CD4-positive, CD25-positive, alpha-beta regulatory T cell (primary cell): ENCODE measurements around the gene ACSF2. TPM values are rescaled to one million over a fixed set of nuclear protein-coding genes. Genes with fewer than 3 reads are reported as not detected.

ENCODE experiments used
- ATAC-seq, 2 donors: fragments of 150-1000 bp; cut with Tn5 transposase; one replicate each; pipeline ENCODE4 v1.10.0; 2021; ENCODE audit warnings: low read depth in 2 of 2, moderate number of reproducible peaks in 2 of 2, moderate library complexity in 1 of 2
- DNase-seq, 3 donors: peaks; one replicate each; pipeline versions ENCODE4 v3.0.0 to v3.0.0-alpha.2; 2012 to 2022; ENCODE audit warnings: mixed read lengths in 1 of 3
- H3K27ac ChIP-seq: one replicate; pipeline ENCODE4 v1.7.0; 2013; ENCODE audit warnings: mild to moderate bottlenecking, low read length; ENCODE audit not compliant: insufficient read depth, poor library complexity, severe bottlenecking
- H3K27me3 ChIP-seq: one replicate; pipeline ENCODE4 v1.7.0; 2013; ENCODE audit warnings: low read length; ENCODE audit not compliant: control insufficient read depth, insufficient read depth
- H3K36me3 ChIP-seq: one replicate; pipeline ENCODE4 v1.7.0; 2013; ENCODE audit warnings: mild to moderate bottlenecking, low read length, moderate library complexity; ENCODE audit not compliant: control insufficient read depth, insufficient read depth
- H3K4me1 ChIP-seq: 2 replicates; pipeline ENCODE4 v1.7.0; 2013; ENCODE audit warnings: mild to moderate bottlenecking, low read length; ENCODE audit not compliant: insufficient read depth, control insufficient read depth, poor library complexity, severe bottlenecking
- H3K4me3 ChIP-seq: one replicate; pipeline ENCODE4 v1.7.0; 2013; ENCODE audit warnings: low read depth, mild to moderate bottlenecking, low read length, moderate library complexity
- H3K9me3 ChIP-seq, 2 experiments: 1 replicate in 1 of 2; 2 replicates in 1 of 2; pipeline ENCODE4 v1.7.0; 2013; ENCODE audit warnings: low read length in 2 of 2, mild to moderate bottlenecking in 1 of 2, moderate library complexity in 1 of 2; ENCODE audit not compliant: control insufficient read depth in 2 of 2
- H3K27ac Mint-ChIP-seq, 3 donors: one replicate each; pipeline ENCODE4 v1.8.0; 2020 to 2022; ENCODE audit warnings: mild to moderate bottlenecking in 3 of 3, mixed read lengths in 3 of 3, moderate library complexity in 2 of 3
- H3K27me3 Mint-ChIP-seq: one replicate; pipeline ENCODE4 v1.8.0; 2022; ENCODE audit warnings: mild to moderate bottlenecking, mixed read lengths
- H3K36me3 Mint-ChIP-seq: one replicate; pipeline ENCODE4 v1.8.0; 2020; ENCODE audit warnings: mixed read lengths
- H3K4me1 Mint-ChIP-seq, 4 donors: one replicate each; pipeline ENCODE4 v1.8.0; 2020 to 2022; ENCODE audit warnings: mixed read lengths in 4 of 4, mild to moderate bottlenecking in 1 of 4
- H3K4me3 Mint-ChIP-seq, 4 donors: one replicate each; pipeline ENCODE4 v1.8.0; 2020 to 2022; ENCODE audit warnings: mild to moderate bottlenecking in 4 of 4, mixed read lengths in 4 of 4, moderate library complexity in 3 of 4
- H3K9me3 Mint-ChIP-seq, 7 donors: one replicate each; pipeline ENCODE4 v1.8.0; 2020 to 2022; ENCODE audit warnings: mixed read lengths in 7 of 7, mild to moderate bottlenecking in 3 of 7, moderate library complexity in 2 of 7
- polyA plus RNA-seq, 4 donors: library from polyadenylated mRNA; unstranded; fragments of 300-500 nt; fragmentation: Illumina TruSeq; gene quantifications; one replicate each; pipeline ENCODE4 v1.2.3, GENCODE V29; 2021
- total RNA-seq: library from RNA; stranded (reverse); gene quantifications from one replicate; pipeline ENCODE4 v1.2.3, GENCODE V29; 2022

ACSF2 gene
- total and polyA plus RNA-seq, 5 donors from 2014 or later, result 2.7 to 22.2 (median 4.0) TPM

DNA sequence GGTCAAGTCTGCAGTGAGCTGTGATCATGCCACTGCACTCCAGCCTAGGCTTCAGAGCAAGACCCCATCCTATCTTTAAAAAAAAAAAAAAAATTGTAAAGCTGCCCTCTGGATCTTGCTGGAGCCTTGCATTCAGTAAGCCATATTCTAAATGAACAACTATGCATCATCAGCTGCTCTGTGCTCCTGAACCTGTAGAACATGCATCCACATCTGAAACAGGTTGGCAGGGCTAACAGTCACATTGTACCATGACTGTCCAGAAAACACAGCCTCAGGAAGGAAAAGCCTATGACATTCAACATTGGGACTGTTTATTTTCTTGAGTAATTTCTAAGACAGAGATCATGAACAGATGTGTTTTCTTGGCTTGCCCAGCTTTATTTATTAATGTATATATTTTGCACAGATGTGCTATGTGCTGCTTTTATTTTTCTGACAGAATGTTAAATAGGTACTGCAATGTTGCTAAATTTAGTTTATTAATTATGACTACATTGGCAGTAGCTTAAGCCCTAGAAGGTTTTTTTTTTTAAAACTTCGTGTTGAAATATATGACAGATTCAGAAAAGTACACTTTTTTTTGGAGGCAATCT lies 19.8 kb downstream of the ACSF2 start:
- DNase-seq (no peak), ATAC-seq (no peak)
- H3K9me3 ChIP-seq, result no peaks in the 10 kb centered on the region
- Mint-ChIP-seq H3K27me3 (no peaks in the 10 kb centered on the region), H3K4me1 (peaks cover 0 to 5% (median 0%) of the 10 kb centered on the region in 4 donors), H3K4me3 (no peak overlapping the region), H3K36me3 (peaks cover 12% of the 10 kb centered on the region), H3K27ac (no peak overlapping the region), H3K9me3 (no peaks in the 10 kb centered on the region)
- H3K4me1 ChIP-seq, result no peaks in the 10 kb centered on the region
- no peaks in the 10 kb centered on the region for H3K27me3 ChIP-seq
- H3K36me3 ChIP-seq, result no peaks in the 10 kb centered on the region
- H3K4me3 ChIP-seq, result no peak overlapping the region
- H3K27ac ChIP-seq, result no peak overlapping the region

- DNase-seq (no peak), ATAC-seq (no peak)
- H3K36me3 ChIP-seq, result no peaks in the 10 kb centered on the region
- peaks cover 13% of the 10 kb centered on the region for H3K36me3 Mint-ChIP-seq
- H3K9me3 Mint-ChIP-seq, result no peaks in the 10 kb centered on the region
- H3K27me3 ChIP-seq, result no peaks in the 10 kb centered on the region
- H3K27ac ChIP-seq, result no peak overlapping the region
- H3K27ac Mint-ChIP-seq, result no peak overlapping the region
- peaks cover 0 to 5% (median 0%) of the 10 kb centered on the region in 4 donors for H3K4me1 Mint-ChIP-seq
- no peaks in the 10 kb centered on the region for H3K4me1 ChIP-seq
- no peaks in the 10 kb centered on the region for H3K27me3 Mint-ChIP-seq
- H3K4me3 Mint-ChIP-seq, result no peak overlapping the region
- no peak overlapping the region for H3K4me3 ChIP-seq
- no peaks in the 10 kb centered on the region for H3K9me3 ChIP-seq
These were observed 22.0 kb downstream of the ACSF2 start for GRCh38 chr17:50447870-50448595.

- DNase-seq, result no peak
- H3K4me3 ChIP-seq, result no peak overlapping the region
- ATAC-seq, result no peak
- H3K36me3 ChIP-seq, result no peaks in the 10 kb centered on the region
- H3K4me3 Mint-ChIP-seq, result no peak overlapping the region
- no peaks in the 10 kb centered on the region for H3K4me1 ChIP-seq
- no peak overlapping the region for H3K27ac ChIP-seq
- no peaks in the 10 kb centered on the region for H3K9me3 ChIP-seq
- no peaks in the 10 kb centered on the region for H3K9me3 Mint-ChIP-seq
- no peaks in the 10 kb centered on the region for H3K27me3 ChIP-seq
- peak overlapping the region in 1 of 3 donors; percentile 42 for H3K27ac Mint-ChIP-seq
- H3K36me3 Mint-ChIP-seq, result peaks cover 16% of the 10 kb centered on the region
- peaks cover 0 to 5% (median 0%) of the 10 kb centered on the region in 4 donors for H3K4me1 Mint-ChIP-seq
- H3K27me3 Mint-ChIP-seq, result no peaks in the 10 kb centered on the region
These were observed 22.6 kb downstream of the ACSF2 start for GRCh38 chr17:50448643-50449042.

DNA sequence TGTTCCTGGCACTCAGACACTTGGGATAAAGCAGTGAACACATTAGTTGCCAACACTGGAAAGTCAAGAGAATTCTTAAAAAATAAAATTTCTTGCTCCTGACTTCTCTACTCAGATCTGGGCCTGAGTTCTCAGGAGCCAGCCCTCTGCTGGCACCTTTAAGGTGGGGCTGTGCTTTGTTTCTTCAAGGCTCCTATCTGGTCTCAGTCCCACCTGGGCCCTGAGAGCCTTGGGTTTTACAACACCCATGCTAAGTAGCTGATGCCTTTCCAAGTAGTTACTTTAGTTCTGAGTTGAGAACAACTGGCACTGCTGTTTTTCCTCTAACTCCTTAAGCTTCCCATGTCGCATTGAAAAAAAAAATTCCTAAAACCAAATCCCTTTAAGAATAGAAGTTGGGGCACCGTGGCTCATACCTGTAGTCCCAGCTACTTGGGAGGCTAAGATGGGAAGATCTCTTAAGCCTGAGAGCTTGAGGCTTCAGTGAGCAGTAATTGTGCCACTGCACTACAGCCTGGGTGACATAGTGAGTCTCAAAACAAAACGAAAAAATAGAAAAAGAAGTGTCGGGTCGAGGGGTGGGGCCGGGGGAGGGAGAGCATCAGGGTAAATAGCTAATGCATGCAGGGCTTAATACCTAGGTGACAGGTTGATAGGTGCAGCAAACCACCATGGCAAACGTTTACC lies 26.1 kb downstream of the ACSF2 start:
- H3K4me1 Mint-ChIP-seq, result no peaks in the 10 kb centered on the region
- H3K27me3 ChIP-seq, result no peaks in the 10 kb centered on the region
- peaks cover 13% of the 10 kb centered on the region for H3K36me3 Mint-ChIP-seq
- H3K27ac ChIP-seq, result no peak overlapping the region
- H3K9me3 Mint-ChIP-seq, result no peaks in the 10 kb centered on the region
- H3K4me3 Mint-ChIP-seq, result no peak overlapping the region
- ATAC-seq (no peak), DNase-seq (no peak)
- H3K4me3 ChIP-seq, result no peak overlapping the region
- H3K9me3 ChIP-seq, result no peaks in the 10 kb centered on the region
- no peaks in the 10 kb centered on the region for H3K36me3 ChIP-seq
- no peaks in the 10 kb centered on the region for H3K4me1 ChIP-seq
- no peak overlapping the region for H3K27ac Mint-ChIP-seq
- H3K27me3 Mint-ChIP-seq, result no peaks in the 10 kb centered on the region

GRCh38 chr17:50452630-50453300 lies 26.7 kb downstream of the ACSF2 start:
- no peak overlapping the region for H3K4me3 ChIP-seq
- no peak overlapping the region for H3K27ac Mint-ChIP-seq
- peaks cover 13% of the 10 kb centered on the region for H3K36me3 Mint-ChIP-seq
- no peaks in the 10 kb centered on the region for H3K27me3 Mint-ChIP-seq
- no peaks in the 10 kb centered on the region for H3K36me3 ChIP-seq
- H3K9me3 Mint-ChIP-seq, result no peaks in the 10 kb centered on the region
- ATAC-seq (no peak), DNase-seq (no peak)
- H3K27me3 ChIP-seq, result no peaks in the 10 kb centered on the region
- H3K27ac ChIP-seq, result no peak overlapping the region
- no peaks in the 10 kb centered on the region for H3K9me3 ChIP-seq
- H3K4me1 ChIP-seq, result no peaks in the 10 kb centered on the region
- H3K4me1 Mint-ChIP-seq, result no peaks in the 10 kb centered on the region
- H3K4me3 Mint-ChIP-seq, result no peak overlapping the region

- Histone ChIP-seq H3K36me3 (no peaks in the 10 kb centered on the region), H3K27me3 (no peaks in the 10 kb centered on the region), H3K9me3 (no peaks in the 10 kb centered on the region), H3K27ac (no peak overlapping the region), H3K4me3 (no peak overlapping the region), H3K4me1 (no peaks in the 10 kb centered on the region)
- Mint-ChIP-seq H3K4me3 (no peak overlapping the region), H3K4me1 (no peaks in the 10 kb centered on the region), H3K27me3 (no peaks in the 10 kb centered on the region), H3K36me3 (peaks cover 13% of the 10 kb centered on the region), H3K27ac (no peak overlapping the region), H3K9me3 (no peaks in the 10 kb centered on the region)
- ATAC-seq (no peak), DNase-seq (no peak)
These were observed 27.9 kb downstream of the ACSF2 start for GRCh38 chr17:50453901-50454300.

GRCh38 chr17:50457621-50458020 lies 31.6 kb downstream of the ACSF2 start:
- Mint-ChIP-seq H3K27me3 (no peaks in the 10 kb centered on the region), H3K36me3 (peaks cover 9% of the 10 kb centered on the region), H3K9me3 (no peaks in the 10 kb centered on the region), H3K4me3 (no peak overlapping the region), H3K27ac (no peak overlapping the region), H3K4me1 (no peaks in the 10 kb centered on the region)
- DNase-seq, result no peak
- H3K9me3 ChIP-seq, result no peaks in the 10 kb centered on the region
- no peaks in the 10 kb centered on the region for H3K36me3 ChIP-seq
- H3K4me1 ChIP-seq, result no peaks in the 10 kb centered on the region
- H3K4me3 ChIP-seq, result no peak overlapping the region
- H3K27me3 ChIP-seq, result no peaks in the 10 kb centered on the region
- no peak overlapping the region for H3K27ac ChIP-seq
- ATAC-seq, result no peak
